Iris pigment epithelial cell (primary cell): ENCODE measurements around the gene GPR142.

Experiments used
- DNase-seq: peaks from one replicate; pipeline ENCODE4 v3.0.0-alpha.2; 2011; ENCODE audit warnings: low read depth

Gene GPR142

GRCh38 chr17:74367206-74367605 is at the start of gene GPR142:
Gene GPR142, plus strand, starts transcription at chr17:74367506. Its CDS starts 2,035 bp downstream, at chr17:74369541.
- DNase-seq: no peak

DNA sequence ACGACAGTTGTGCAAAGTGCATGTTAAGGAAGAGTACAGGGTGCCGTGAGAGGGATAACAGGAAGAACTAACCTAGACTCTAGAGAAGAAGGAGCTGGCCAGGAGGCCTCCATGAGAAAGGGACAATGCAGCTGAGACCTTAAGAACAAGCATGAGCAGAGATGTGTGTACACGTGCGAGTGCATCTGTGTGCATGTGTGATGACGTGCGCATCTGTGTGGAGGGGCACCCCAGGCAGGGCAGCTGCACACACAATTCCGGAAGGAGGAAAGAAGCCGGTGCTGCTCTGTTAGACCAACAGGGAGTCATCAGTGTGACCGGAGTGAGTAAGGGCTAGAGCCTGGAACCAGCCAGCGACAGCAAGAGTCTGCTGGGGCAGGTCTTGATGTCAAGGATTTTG is 48.9 kb upstream of the GPR142 start:
- DNase-seq: no peak

DNA sequence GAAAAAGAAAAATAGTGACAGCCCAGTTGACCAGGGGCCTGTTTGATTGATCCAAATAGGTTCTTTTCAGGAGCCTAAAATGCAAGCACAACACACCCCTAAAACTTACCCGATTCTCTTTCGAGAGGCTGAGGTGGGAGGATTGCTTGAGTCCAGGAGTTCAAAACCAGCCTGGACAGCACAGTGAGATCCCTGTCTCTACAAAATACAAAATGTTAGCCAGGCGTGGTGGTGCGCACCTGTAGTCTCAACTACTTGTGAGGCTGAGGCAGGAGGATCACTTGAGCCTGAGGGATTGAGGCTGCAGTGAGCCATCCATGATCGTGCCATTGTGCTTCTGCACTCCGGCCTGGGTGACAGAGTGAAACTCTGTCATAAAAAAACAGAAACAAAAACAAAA is 42.8 kb upstream of the GPR142 start:
- DNase-seq: no peak

GRCh38 chr17:74325376-74325742 is 41.9 kb upstream of the GPR142 start:
- no peak for DNase-seq

DNA sequence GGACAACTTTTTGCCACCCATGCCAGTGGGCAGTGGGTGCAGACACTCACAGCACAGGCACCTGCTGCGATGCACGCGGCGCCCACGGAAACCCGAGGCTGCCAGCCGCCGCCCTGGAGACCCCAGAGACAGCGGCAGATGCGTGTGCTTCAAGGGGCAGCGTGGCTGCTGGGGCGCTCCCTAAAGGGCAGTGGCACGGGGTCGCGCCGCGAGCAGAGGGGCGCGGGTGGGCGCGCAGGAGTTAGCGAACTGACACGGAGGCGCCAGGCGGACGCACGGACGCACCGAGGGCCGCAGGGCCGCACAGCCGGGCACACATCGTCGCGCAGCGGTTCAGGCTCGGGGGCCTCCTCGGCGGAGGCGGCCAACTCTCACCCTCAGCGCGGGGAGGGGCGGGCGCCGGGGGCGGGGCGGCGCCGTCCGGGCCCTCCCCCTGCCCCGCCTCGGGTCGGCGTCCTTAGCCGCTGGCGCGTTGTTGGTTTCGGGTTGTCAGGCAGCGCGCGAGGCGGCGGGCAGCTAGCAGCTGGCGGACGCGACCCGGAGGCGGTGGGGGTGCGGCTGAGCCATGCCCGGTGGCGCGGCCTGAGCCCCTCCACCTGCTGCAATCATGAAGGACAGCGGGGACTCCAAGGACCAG is 41.4 kb upstream of the GPR142 start, which contains the start of gene KIF19:
KIF19 (plus strand) TSS at position 484 of the 637 bp plus-strand sequence; CDS start at position 608, 124 bp downstream.
- DNase-seq: peak; percentile 9

DNA sequence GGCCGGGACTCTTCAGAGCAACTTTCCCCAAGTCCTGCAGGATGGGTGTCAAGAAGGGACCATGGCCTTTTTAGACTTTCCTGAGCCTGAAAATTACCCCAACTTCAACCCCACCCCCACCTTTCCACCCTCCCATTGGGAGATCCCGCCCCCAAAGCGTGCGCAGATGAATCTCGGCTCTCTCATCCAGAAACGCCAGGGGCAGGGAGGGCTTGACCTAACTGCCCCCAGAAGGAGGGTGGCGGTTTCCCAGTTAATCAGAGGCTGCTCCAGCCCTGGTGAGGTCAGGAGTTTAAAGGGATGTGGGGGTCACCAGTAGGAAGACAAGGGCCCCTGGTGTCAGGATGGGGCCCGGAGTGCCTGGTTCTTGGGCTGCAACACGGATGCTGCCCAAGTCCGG is 40.8 kb upstream of the GPR142 start:
- no peak for DNase-seq

DNA sequence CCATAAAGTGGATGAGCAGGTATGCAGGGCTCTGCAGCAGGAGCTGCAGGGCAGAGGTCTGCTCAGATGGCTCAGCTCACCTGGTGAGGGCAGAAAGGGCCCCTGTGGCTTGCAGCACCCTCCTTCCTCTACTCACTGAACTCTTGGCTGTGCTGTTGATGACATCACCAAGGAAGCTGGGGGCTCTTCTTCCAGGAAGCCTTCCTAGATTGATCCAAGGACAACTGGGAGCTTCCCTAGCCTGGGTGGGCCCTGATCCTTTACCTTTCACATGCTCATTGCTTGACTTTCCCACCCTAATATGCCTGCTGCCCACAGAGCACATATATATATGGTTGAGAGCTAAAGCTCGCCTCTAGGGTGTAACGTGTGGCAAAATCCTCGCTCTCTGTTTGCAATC is 38.8 kb upstream of the GPR142 start:
- DNase-seq: no peak

- DNase-seq: no peak
Observed at GRCh38 chr17:74329378-74329777, 37.9 kb upstream of the GPR142 start.

DNA sequence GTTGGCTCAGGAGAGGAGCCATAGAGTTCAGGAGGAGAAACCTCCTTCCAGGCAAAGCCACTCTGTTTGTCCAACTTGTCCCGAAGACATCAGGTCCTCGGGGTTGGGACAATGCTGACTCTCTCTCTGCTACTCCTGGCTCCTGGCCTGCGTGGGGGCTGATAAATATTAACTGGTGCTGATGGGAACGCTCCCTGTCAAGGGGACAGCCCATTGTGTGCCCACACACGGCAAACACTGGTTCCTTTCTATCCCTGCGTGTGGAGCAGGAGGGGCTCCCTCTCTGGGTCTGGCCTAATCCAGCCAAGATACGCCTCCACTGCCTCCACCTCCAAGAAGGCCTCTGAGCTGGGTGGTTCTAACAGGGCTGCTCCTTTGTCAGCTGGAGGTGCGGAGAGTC is 36.9 kb upstream of the GPR142 start:
- DNase-seq: no peak

- DNase-seq: no peak
Observed at GRCh38 chr17:74332017-74332650, 35.2 kb upstream of the GPR142 start.

- no peak for DNase-seq
Observed at GRCh38 chr17:74332763-74333283, 34.5 kb upstream of the GPR142 start.

DNA sequence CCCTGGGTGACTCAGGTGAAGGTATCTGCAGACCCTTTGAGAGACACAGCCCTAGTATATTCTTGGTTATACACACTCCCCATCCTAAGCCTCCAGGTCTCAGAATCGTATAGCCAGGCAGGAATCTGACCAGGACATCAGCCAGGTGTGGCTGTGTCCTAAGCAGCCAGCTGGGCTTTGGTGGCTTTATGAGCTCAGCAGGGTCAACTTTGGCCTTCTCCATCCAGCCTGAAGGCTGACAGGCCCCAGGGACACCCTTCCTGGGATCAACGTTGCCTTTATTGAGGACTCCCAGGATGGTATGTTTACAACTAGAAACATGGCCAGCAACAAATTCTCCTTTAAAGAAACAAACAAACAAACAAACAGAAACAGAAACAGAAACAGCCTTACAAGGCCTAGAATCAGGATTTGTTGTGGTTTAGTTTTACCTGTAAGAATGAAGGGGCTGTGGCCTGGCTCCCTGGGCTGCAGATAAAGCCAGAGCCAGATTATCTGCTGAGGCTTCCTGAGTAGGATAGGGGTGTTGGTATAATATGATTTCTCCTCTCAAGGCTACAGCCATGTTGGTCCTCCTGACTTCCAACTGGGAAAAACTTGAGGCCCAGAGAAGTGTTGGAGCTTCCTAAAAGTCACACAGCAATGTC is 32.8 kb upstream of the GPR142 start:
- peak; percentile 11 for DNase-seq

DNA sequence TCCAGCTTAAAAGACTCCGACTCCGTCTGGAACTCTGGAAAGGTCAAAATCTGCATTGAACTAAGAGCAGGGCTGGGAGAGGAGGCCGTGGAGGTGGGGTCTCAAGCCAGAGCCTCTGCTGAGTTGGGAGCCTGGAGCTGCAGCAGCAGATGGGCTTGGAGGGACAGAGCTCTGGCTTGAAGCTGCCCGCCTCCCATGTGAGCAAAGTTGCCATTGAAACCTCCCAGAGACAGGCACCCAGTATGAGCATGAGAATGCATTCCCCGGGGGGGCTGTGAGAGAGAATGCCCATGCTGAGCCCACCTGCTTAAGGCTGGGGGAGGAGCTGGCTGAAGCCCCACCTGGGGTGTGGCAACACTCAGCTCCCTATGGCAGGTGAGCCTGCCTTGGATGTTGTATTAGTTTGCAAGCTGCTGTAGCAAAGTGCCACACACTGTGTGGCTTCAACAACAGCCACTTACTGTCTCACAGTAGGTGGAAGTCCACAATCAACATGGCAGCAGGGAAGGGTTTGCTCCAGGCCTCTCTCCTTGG is 31.7 kb upstream of the GPR142 start:
- no peak for DNase-seq

- DNase-seq: no peak
Observed at GRCh38 chr17:74336307-74336706, 31.0 kb upstream of the GPR142 start.

GRCh38 chr17:74337834-74338500 is 29.3 kb upstream of the GPR142 start:
- DNase-seq: no peak

DNA sequence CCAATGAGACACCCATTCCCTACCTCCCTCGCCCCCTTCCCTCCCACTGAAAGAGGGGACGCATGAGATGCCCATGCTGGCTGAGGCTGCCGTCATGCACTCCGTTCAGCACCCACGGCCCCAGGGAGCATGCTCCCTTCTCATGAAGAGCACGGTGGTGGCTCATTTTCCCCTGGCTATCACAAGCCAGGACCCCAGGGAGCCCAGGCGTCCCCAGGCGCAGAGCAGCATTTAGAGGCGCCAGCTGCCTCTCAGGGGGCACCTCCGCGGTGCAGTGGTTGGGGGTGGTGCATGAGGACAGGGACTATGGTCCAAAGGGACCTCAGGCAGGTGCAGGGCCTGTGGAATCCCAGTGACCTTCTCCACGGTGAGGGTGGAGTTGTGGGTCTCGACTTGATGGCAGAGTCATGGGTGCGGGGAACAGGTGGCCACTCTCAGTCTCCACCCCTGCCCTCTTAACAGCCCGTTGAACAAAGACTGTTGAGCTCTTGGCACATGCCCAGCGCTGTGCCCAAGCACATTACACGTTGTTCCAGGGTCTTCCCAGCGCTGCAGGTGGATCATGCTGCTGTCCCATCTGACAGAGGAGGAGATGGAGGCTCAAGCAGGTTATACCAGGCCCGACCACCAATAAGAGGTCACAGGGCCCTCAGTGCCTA is 27.6 kb upstream of the GPR142 start:
- no peak for DNase-seq

GRCh38 chr17:74340470-74341023 is 26.8 kb upstream of the GPR142 start:
- DNase-seq: no peak

GRCh38 chr17:74342224-74342623 is 25.1 kb upstream of the GPR142 start:
- DNase-seq: no peak

GRCh38 chr17:74343121-74343520 is 24.2 kb upstream of the GPR142 start:
- DNase-seq: no peak

GRCh38 chr17:74343526-74344284 is 23.6 kb upstream of the GPR142 start:
- no peak for DNase-seq

DNA sequence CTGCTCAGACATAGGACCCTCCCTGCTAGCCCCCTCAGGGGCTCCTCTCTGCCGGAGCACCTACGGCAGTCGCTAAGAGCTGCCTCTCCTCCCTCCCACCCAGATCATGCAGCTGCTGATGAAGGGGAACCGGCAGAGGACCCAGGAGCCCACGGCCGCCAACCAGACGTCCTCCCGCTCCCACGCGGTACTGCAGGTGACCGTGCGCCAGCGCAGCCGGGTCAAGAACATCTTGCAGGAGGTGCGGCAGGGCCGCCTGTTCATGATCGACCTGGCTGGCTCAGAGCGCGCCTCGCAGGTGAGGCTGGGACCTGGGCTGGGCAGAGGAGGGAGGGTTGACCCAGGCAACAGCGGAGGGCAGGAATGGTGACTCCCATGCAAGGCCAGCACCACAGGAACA is 22.6 kb upstream of the GPR142 start:
- DNase-seq: no peak
